Nephron (organoid): ENCODE data around the gene CR1L.
"Not testable (repeated sequence)": the region's sequence is repeated elsewhere in the genome, so short reads cannot be mapped to it uniquely, and the experiment has no call there.

Experiments used
- H3K27ac Mint-ChIP-seq, 3 experiments: 2 replicates each; pipeline ENCODE4 v1.8.0; 2020; ENCODE audit warnings: mixed read lengths in 3 of 3, mild to moderate bottlenecking in 2 of 3, moderate library complexity in 1 of 3
- H3K27me3 Mint-ChIP-seq: 2 replicates; pipeline ENCODE4 v1.8.0; 2021; ENCODE audit warnings: low read depth, mild to moderate bottlenecking, moderate library complexity, mixed read lengths
- H3K36me3 Mint-ChIP-seq: 2 replicates; pipeline ENCODE4 v1.8.0; 2020; ENCODE audit warnings: low read depth, mixed read lengths
- H3K4me1 Mint-ChIP-seq: 2 replicates; pipeline ENCODE4 v1.8.0; 2020; ENCODE audit warnings: mixed read lengths
- H3K4me3 Mint-ChIP-seq, 3 experiments: 2 replicates each; pipeline ENCODE4 v1.8.0; 2020; ENCODE audit warnings: mild to moderate bottlenecking in 3 of 3, mixed read lengths in 3 of 3, moderate library complexity in 2 of 3
- H3K9me3 Mint-ChIP-seq: 2 replicates; pipeline ENCODE4 v1.8.0; 2020; ENCODE audit warnings: mixed read lengths
- CTCF ChIP-seq, 3 experiments: fragments of 200-600 bp; sonication (generic); IDR thresholded peaks; one replicate each; pipeline ENCODE4 v1.5.0; 2021; ENCODE audit warnings: antibody characterized with exemption in 3 of 3; ENCODE audit not compliant: unreplicated experiment in 3 of 3

CR1L gene

GRCh38 chr1:207691010-207691409 is 46.1 kb downstream of the CR1L start:
- H3K36me3 Mint-ChIP-seq = no peaks in the 10 kb centered on the region
- no peak overlapping the region for H3K27ac Mint-ChIP-seq
- H3K27me3 Mint-ChIP-seq = no peaks in the 10 kb centered on the region
- no peak overlapping the region for H3K4me3 Mint-ChIP-seq
- no peak for TF ChIP-seq CTCF (IDR thresholded peaks at IDR 0.05; ENCODE audit: unreplicated experiment in 3 of 3)
- no peaks in the 10 kb centered on the region for H3K4me1 Mint-ChIP-seq
- no peaks in the 10 kb centered on the region for H3K9me3 Mint-ChIP-seq

GRCh38 chr1:207691841-207692240 is 46.9 kb downstream of the CR1L start:
- no peaks in the 10 kb centered on the region for H3K9me3 Mint-ChIP-seq
- H3K27me3 Mint-ChIP-seq = peaks cover 3% of the 10 kb centered on the region
- TF ChIP-seq CTCF (IDR thresholded peaks at IDR 0.05; ENCODE audit: unreplicated experiment in 3 of 3) = no peak
- H3K36me3 Mint-ChIP-seq = no peaks in the 10 kb centered on the region
- no peaks in the 10 kb centered on the region for H3K4me1 Mint-ChIP-seq
- no peak overlapping the region for H3K27ac Mint-ChIP-seq
- H3K4me3 Mint-ChIP-seq = no peak overlapping the region

DNA sequence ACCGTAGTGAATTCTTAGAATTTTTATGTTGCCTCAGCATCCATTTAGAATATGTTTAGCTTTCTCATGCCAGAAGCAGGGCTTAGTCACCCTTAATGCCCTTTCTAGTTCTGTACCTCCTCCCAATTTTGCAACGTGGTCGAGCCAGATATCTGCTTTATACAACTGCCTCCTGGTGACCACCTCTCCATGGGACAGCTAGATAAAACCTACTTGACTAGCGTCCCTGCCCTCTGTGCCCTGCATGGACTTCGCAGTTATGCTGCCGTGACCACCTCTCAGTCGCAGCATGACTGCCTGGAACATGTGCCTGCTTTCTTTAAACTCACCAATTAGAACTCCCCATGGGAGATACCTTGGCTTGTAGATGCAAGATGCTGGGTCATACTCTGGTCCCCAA is 47.4 kb downstream of the CR1L start:
- H3K4me3 Mint-ChIP-seq, H3K9me3 Mint-ChIP-seq: not testable (repeated sequence)

DNA sequence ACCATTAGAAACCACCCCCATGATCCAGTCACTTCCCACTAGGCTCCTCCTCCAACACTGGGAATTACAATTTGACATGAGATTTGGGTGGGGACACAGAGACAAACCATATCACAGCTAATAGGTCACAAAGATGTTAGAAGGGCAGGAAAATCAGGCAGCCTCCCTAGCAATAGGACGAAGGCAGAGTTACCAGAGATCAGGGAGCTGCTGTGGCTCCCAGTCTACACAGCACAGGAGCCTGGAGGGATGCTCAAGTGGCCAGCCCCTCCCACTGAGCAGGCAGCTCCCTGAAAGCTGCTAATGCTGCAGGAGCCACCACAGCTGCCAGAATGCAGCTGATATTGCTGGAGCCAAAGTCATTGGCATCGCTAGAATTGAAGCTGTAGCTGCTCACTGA is 51.0 kb downstream of the CR1L start:
- Mint-ChIP-seq H3K4me1 (no peaks in the 10 kb centered on the region), H3K9me3 (no peaks in the 10 kb centered on the region), H3K4me3 (no peak overlapping the region), H3K27me3 (peaks cover 3% of the 10 kb centered on the region), H3K36me3 (no peaks in the 10 kb centered on the region), H3K27ac (no peak overlapping the region)
- no peak for TF ChIP-seq CTCF (IDR thresholded peaks at IDR 0.05; ENCODE audit: unreplicated experiment in 3 of 3)

More for the DNA sequence above, 47.4 kb downstream of the CR1L start:
- H3K36me3 Mint-ChIP-seq, H3K27me3 Mint-ChIP-seq, H3K4me1 Mint-ChIP-seq, H3K27ac Mint-ChIP-seq: not testable (repeated sequence)

DNA sequence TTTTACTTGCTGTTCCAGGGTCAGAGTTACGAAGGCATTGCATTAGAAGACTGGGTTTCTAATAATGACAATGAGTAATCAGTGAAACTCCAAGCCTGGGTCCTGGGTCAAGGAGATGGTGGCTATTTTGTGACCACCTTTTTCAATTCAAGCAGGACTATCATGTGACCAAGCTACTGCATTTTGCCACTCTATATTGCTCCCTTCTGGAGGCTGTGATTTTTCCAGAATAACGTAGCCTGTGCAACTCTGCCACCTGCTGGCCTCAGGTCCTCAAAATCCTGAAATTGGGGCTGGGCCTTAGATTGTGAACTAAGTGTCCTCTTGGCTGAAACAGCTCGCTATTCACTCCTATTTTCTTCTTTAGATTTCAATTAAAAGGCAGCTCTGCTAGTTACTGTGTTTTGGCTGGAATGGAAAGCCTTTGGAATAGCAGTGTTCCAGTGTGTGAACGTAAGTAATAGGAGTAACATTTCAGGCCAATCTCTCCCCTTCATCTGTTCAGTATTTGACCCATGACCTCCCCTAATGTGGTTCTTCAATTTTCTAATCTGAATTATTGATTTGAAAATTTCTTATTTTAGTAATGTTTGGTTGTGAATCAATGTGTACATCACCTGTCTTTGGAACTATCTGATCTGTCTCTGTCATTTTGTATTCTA is 54.0 kb downstream of the CR1L start:
- H3K4me3 Mint-ChIP-seq = no peak overlapping the region
- no peaks in the 10 kb centered on the region for H3K36me3 Mint-ChIP-seq
- peaks cover 3% of the 10 kb centered on the region for H3K27me3 Mint-ChIP-seq
- no peaks in the 10 kb centered on the region for H3K9me3 Mint-ChIP-seq
- TF ChIP-seq CTCF (IDR thresholded peaks at IDR 0.05; ENCODE audit: unreplicated experiment in 3 of 3) = peak; percentile 27 to 57 (median 42)
- H3K27ac Mint-ChIP-seq = peak overlapping the region in 1 of 3 experiments; percentile 55
- no peaks in the 10 kb centered on the region for H3K4me1 Mint-ChIP-seq

- H3K9me3 Mint-ChIP-seq = no peaks in the 10 kb centered on the region
- H3K27ac Mint-ChIP-seq = no peak overlapping the region
- no peaks in the 10 kb centered on the region for H3K36me3 Mint-ChIP-seq
Measured at GRCh38 chr1:207702317-207702716, 57.4 kb downstream of the CR1L start.

More at GRCh38 chr1:207702317-207702716, 57.4 kb downstream of the CR1L start:
- no peaks in the 10 kb centered on the region for H3K27me3 Mint-ChIP-seq
- no peaks in the 10 kb centered on the region for H3K4me1 Mint-ChIP-seq
- no peak for TF ChIP-seq CTCF (IDR thresholded peaks at IDR 0.05; ENCODE audit: unreplicated experiment in 3 of 3)
- H3K4me3 Mint-ChIP-seq = no peak overlapping the region
